GM19438 (cell line): ENCODE results near the gene NUCKS1.

Experiments
- ATAC-seq: cut with Tn5 transposase; IDR thresholded peaks from one replicate; pipeline ENCODE4 v1.9.1; 2021; ENCODE audit warnings: low read depth; ENCODE audit not compliant: unreplicated experiment

Gene NUCKS1

GRCh38 chr1:205672395-205672889 is 77.5 kb downstream of the NUCKS1 start:
- ATAC-seq: no peak

- ATAC-seq: no peak
Measured at GRCh38 chr1:205670611-205671430, 79.2 kb downstream of the NUCKS1 start.

GRCh38 chr1:205670150-205670446 is 79.9 kb downstream of the NUCKS1 start:
- no peak for ATAC-seq

- ATAC-seq: no peak
Measured at GRCh38 chr1:205669341-205670149, 80.4 kb downstream of the NUCKS1 start.

GRCh38 chr1:205668951-205669340 is 81.0 kb downstream of the NUCKS1 start:
- no peak for ATAC-seq

GRCh38 chr1:205667909-205668643 is 81.9 kb downstream of the NUCKS1 start:
- no peak for ATAC-seq

- no peak for ATAC-seq
Measured at GRCh38 chr1:205666372-205667166, 83.4 kb downstream of the NUCKS1 start.

- ATAC-seq: no peak
Measured at GRCh38 chr1:205665201-205666045, 84.6 kb downstream of the NUCKS1 start.

- ATAC-seq: no peak
Measured at GRCh38 chr1:205664399-205665017, 85.5 kb downstream of the NUCKS1 start.

GRCh38 chr1:205663286-205663936 is 86.6 kb downstream of the NUCKS1 start:
- no peak for ATAC-seq
